SW 1271 (cell line): ENCODE measurements around the gene KCNAB1.

ENCODE experiments used
- DNase-seq, 2 experiments: peaks; one replicate each; lab custom pipeline; 2025; lab: John Stamatoyannopoulos, UW

KCNAB1 gene

GRCh38 chr3:156455839-156456238 lies 335.5 kb downstream of the KCNAB1 start:
- no peak for DNase-seq

- DNase-seq, result no peak
These were observed 336.4 kb downstream of the KCNAB1 start for GRCh38 chr3:156456771-156457224.

- no peak for DNase-seq
These were observed 339.1 kb downstream of the KCNAB1 start for GRCh38 chr3:156459434-156459833.

GRCh38 chr3:156460206-156460611 lies 339.8 kb downstream of the KCNAB1 start:
- no peak for DNase-seq

- DNase-seq, result no peak
These were observed 341.5 kb downstream of the KCNAB1 start for GRCh38 chr3:156461889-156462288.

GRCh38 chr3:156463123-156463522 lies 342.7 kb downstream of the KCNAB1 start:
- no peak for DNase-seq

GRCh38 chr3:156465194-156465593 lies 344.8 kb downstream of the KCNAB1 start:
- DNase-seq, result no peak

GRCh38 chr3:156469456-156469855 lies 349.1 kb downstream of the KCNAB1 start:
- no peak for DNase-seq

GRCh38 chr3:156471431-156471830 lies 351.1 kb downstream of the KCNAB1 start:
- no peak for DNase-seq

- no peak for DNase-seq
These were observed 351.8 kb downstream of the KCNAB1 start for GRCh38 chr3:156472150-156472549.

GRCh38 chr3:156472684-156473083 lies 352.3 kb downstream of the KCNAB1 start:
- no peak for DNase-seq

- no peak for DNase-seq
These were observed 353.0 kb downstream of the KCNAB1 start for GRCh38 chr3:156473341-156473740.

GRCh38 chr3:156474560-156475389 lies 354.4 kb downstream of the KCNAB1 start:
- peak in 1 of 2 experiments; percentile 2 for DNase-seq

GRCh38 chr3:156477323-156477722 lies 356.9 kb downstream of the KCNAB1 start:
- DNase-seq, result no peak

- no peak for DNase-seq
These were observed 358.5 kb downstream of the KCNAB1 start for GRCh38 chr3:156478891-156479290.

GRCh38 chr3:156479604-156480003 lies 359.2 kb downstream of the KCNAB1 start:
- no peak for DNase-seq

GRCh38 chr3:156480949-156481348 lies 360.6 kb downstream of the KCNAB1 start:
- no peak for DNase-seq

- DNase-seq, result no peak
These were observed 362.6 kb downstream of the KCNAB1 start for GRCh38 chr3:156483002-156483401.

- DNase-seq, result peak in 1 of 2 experiments; percentile 53
These were observed 363.0 kb downstream of the KCNAB1 start for GRCh38 chr3:156483426-156483825.

GRCh38 chr3:156483961-156484787 lies 363.8 kb downstream of the KCNAB1 start:
- peak in 1 of 2 experiments; percentile 21 for DNase-seq

GRCh38 chr3:156488767-156489166 lies 368.4 kb downstream of the KCNAB1 start:
- no peak for DNase-seq

- no peak for DNase-seq
These were observed 369.1 kb downstream of the KCNAB1 start for GRCh38 chr3:156489462-156489911.

GRCh38 chr3:156491192-156491591 lies 370.8 kb downstream of the KCNAB1 start:
- no peak for DNase-seq
